Subcutaneous abdominal adipose tissue (tissue), 5 donors: ENCODE data around the gene CCNL1.

ENCODE experiments used
- H3K27ac ChIP-seq: one replicate; pipeline ENCODE4 v1.7.0; 2013; ENCODE audit warnings: low read depth, mild to moderate bottlenecking, inconsistent platforms, low read length, moderate library complexity
- H3K27me3 ChIP-seq, 5 donors: one replicate each; pipeline ENCODE4 v1.7.0; 2013; ENCODE audit warnings: low read length in 5 of 5, inconsistent platforms in 1 of 5; ENCODE audit not compliant: control insufficient read depth in 5 of 5, insufficient read depth in 4 of 5
- H3K36me3 ChIP-seq, 5 donors: one replicate each; pipeline ENCODE4 v1.7.0; 2013; ENCODE audit warnings: low read length in 5 of 5; ENCODE audit not compliant: control insufficient read depth in 5 of 5, insufficient read depth in 5 of 5
- H3K4me1 ChIP-seq, 5 donors: one replicate each; pipeline ENCODE4 v1.7.0; 2013; ENCODE audit warnings: low read length in 5 of 5, mild to moderate bottlenecking in 3 of 5, moderate library complexity in 1 of 5; ENCODE audit not compliant: control insufficient read depth in 5 of 5, insufficient read depth in 5 of 5
- H3K4me3 ChIP-seq, 5 donors: one replicate each; pipeline ENCODE4 v1.7.0; 2013; ENCODE audit warnings: low read length in 5 of 5, low read depth in 1 of 5
- H3K9ac ChIP-seq, 5 donors: one replicate each; pipeline ENCODE4 v1.7.0; 2013; ENCODE audit warnings: low read length in 5 of 5, mild to moderate bottlenecking in 4 of 5, moderate library complexity in 3 of 5
- H3K9me3 ChIP-seq, 5 donors: one replicate each; pipeline ENCODE4 v1.7.0; 2013; ENCODE audit warnings: low read length in 5 of 5; ENCODE audit not compliant: control insufficient read depth in 5 of 5
- donor health status: healthy.
- donor health status: healthy.
- donor health status: healthy.
- donor health status: healthy.
- donor health status: healthy.

Gene CCNL1

DNA sequence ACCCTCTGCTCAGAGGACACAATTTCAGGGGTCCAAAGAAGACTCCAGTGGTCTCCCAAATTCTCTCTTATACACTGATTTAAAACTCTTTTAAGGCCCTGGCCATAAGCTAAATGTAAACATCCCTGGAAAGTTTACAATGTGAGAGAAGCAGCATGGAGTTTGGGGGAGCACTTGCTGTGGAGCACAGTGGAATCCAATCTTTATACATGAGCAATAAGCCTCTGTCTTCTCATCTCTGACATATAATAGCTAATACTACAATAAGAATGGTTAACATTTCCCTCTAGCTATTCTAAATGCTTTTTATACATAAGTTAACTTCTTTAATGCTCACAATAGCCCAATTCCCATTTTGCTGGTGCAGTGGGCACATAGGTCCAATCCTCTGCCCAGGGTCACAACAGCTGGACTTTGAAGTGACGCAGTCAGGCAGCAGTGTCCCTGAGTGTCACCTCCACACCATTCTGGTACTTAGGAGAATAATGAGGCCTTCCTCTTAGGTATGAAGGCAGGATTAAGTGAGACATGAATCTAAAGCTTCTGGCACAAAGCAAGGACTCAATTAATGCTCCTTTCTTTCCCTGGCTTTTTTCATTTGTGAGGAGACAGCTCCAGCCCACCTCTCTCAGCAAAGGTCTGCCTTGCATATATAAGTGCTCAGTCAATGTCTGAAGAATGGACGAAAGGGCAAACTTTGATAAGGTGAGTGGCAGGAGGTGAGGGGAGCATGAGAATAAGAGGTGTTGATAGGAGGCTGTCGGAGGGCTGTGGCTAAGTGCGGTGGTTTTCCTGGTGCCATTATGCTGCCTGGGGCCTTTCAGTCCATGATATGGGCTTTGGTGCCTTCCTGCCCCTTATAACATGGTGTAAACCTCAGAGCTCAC lies 26.3 kb downstream of the CCNL1 start:
- H3K27ac ChIP-seq = peak overlapping the region; percentile 14
- H3K36me3 ChIP-seq = peaks cover 0 to 6% (median 0%) of the 10 kb centered on the region in 5 donors
- no peaks in the 10 kb centered on the region for H3K27me3 ChIP-seq
- H3K9ac ChIP-seq = no peak overlapping the region
- peaks cover 7 to 79% (median 53%) of the 10 kb centered on the region in 5 donors for H3K4me1 ChIP-seq
- H3K9me3 ChIP-seq = no peaks in the 10 kb centered on the region
- H3K4me3 ChIP-seq = no peak overlapping the region

DNA sequence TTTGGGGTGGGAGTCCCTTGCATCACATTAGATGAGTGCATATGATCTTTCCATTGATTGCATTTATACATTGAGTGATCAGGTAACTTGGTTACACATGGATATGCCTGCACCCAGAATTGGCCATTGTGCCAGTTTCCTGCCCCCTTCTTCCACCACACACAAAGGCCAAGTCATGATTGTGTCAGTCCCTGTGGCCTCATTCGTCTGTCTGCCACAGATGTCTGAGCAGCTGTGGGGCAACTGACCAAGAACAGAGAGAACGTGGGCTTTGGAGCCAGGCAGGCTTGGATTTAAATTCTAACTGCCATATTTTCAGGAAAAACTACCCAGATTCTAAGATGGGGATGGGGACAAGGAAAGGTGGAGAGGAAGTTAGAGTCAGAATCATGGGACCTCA lies 27.0 kb downstream of the CCNL1 start:
- Histone ChIP-seq H3K36me3 (no peaks in the 10 kb centered on the region), H3K27me3 (no peaks in the 10 kb centered on the region), H3K4me3 (no peak overlapping the region), H3K27ac (peak overlapping the region; percentile 14), H3K9me3 (no peaks in the 10 kb centered on the region), H3K9ac (no peak overlapping the region), H3K4me1 (peaks cover 9 to 83% (median 55%) of the 10 kb centered on the region in 5 donors)

DNA sequence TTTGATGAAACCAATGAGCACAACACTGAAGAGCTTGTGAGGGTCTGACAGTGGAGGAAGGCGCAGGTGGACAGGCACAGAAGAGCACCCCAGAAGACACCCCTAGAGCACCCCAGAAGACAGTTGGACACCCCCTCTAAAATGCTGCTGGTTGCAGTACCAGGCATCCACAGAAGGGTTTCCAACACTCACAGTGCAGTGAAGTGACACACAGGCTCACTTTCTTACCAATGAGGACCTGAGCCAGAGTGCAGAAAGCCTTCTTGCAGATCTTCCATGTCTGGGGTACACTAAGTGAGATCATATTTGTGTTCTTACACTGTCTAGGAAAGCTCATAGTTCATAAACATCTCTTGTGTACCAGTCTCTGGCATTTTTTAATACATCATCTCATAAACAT lies 27.6 kb downstream of the CCNL1 start:
- no peaks in the 10 kb centered on the region for H3K36me3 ChIP-seq
- H3K4me1 ChIP-seq = peaks cover 8 to 83% (median 56%) of the 10 kb centered on the region in 5 donors
- H3K27ac ChIP-seq = no peak overlapping the region
- no peaks in the 10 kb centered on the region for H3K9me3 ChIP-seq
- no peak overlapping the region for H3K4me3 ChIP-seq
- H3K27me3 ChIP-seq = no peaks in the 10 kb centered on the region
- H3K9ac ChIP-seq = no peak overlapping the region

DNA sequence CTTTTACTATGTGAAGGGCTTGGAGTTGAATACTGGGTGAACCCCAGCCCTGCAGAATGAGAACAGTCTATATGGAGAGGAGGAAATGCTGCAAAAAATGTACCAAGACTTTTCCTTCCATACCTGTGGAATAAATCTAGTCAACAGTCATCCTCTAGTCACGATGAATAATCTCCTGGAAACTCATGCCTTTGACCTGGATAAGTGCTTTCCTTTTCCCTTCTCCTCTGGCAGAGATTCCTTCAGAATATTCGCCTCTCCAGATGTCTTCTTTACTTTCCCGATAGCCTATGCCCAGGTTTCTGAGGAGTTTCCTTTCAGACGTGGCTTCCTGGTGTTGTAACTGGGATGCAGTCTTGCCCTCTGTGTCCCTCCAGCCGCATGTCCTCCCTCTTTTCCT lies 28.1 kb downstream of the CCNL1 start:
- Histone ChIP-seq H3K9ac (no peak overlapping the region), H3K4me1 (peaks cover 5 to 78% (median 51%) of the 10 kb centered on the region in 5 donors), H3K9me3 (no peaks in the 10 kb centered on the region), H3K27me3 (no peaks in the 10 kb centered on the region), H3K36me3 (no peaks in the 10 kb centered on the region), H3K4me3 (no peak overlapping the region), H3K27ac (no peak overlapping the region)

DNA sequence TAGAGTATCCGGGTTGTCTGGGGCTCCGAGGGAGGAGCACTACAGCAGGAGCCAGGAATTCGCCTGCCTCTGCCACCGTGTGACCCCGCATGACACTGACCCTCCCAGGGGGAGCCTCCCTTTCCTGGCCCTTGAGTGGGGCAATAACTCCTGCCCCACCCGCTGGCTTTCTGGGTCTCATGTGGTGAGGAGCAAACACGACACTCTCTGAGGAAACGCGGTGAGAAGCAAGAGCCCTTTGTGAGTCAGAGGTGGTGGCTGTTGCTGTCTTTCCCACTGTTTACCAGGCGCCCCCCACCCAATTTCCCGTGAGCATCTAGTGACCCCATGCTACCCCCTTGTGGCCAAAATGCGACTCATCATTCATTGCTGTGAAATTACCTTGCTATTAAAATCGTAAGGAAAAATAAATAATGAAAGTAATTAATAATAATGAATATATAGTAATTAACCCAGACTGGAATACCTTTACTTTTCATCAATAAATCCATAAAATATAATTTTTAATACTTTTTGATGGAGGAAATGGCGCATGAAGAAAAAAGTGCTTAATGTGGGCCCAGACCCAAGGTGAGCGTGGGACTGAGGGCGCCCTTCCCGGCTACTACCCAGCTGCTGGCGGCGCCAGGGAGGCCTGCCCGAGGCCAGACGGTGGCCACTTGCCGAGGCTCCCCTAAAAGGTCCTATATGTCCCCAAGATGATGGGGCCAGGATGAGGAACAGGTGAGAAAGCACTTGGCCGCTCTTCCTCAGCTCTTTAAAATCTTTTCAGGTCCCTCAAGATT lies 29.3 kb downstream of the CCNL1 start:
- H3K4me1 ChIP-seq = peaks cover 5 to 66% (median 46%) of the 10 kb centered on the region in 5 donors
- peak overlapping the region; percentile 21 to 41 (median 29) for H3K9ac ChIP-seq
- H3K4me3 ChIP-seq = peak overlapping the region in 4 of 5 donors; percentile 41 to 53 (median 46)

DNA sequence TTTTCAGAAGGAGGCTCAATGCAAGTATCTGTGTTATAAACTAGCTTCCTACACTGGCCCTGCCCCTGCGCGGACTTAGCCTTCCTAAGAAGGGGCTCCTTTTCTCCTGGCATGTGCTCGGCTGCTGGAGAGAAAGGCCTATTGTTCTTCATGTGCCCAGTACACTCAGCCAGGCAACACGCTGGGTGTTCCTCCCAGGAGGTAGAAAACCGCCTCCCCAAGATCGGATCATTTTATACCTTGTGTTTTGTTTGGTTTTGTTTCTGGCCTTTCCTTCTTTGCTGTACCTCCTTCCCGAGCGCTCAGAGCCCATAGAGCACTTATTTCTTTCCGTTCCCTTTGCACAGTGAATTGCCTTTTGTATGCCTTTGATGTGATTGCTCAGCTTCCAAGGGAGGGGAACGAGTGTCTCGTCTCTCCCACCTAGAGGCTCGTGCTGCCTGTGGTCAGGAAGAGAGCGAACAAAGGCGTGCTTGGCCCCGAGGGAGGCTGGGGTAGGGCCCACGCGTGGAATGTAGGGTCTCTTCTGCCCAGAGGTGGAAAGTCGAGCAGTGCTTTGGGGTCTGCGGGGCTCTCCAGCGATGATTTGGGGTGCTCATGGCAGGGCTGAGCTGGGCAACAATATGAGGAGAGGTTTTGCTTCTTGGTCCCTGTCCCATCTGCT lies 30.0 kb downstream of the CCNL1 start:
- Histone ChIP-seq H3K4me3 (peak overlapping the region in 4 of 5 donors; percentile 41 to 53 (median 46)), H3K9ac (peak overlapping the region in 2 of 5 donors; percentile 21 to 40), H3K4me1 (peaks cover 5 to 63% (median 46%) of the 10 kb centered on the region in 5 donors), H3K27me3 (no peaks in the 10 kb centered on the region), H3K27ac (peak overlapping the region; percentile 74), H3K9me3 (no peaks in the 10 kb centered on the region), H3K36me3 (no peaks in the 10 kb centered on the region)

More for the DNA sequence above, 29.3 kb downstream of the CCNL1 start:
- H3K36me3 ChIP-seq = no peaks in the 10 kb centered on the region
- H3K27me3 ChIP-seq = no peaks in the 10 kb centered on the region
- no peaks in the 10 kb centered on the region for H3K9me3 ChIP-seq
- H3K27ac ChIP-seq = peak overlapping the region; percentile 74

DNA sequence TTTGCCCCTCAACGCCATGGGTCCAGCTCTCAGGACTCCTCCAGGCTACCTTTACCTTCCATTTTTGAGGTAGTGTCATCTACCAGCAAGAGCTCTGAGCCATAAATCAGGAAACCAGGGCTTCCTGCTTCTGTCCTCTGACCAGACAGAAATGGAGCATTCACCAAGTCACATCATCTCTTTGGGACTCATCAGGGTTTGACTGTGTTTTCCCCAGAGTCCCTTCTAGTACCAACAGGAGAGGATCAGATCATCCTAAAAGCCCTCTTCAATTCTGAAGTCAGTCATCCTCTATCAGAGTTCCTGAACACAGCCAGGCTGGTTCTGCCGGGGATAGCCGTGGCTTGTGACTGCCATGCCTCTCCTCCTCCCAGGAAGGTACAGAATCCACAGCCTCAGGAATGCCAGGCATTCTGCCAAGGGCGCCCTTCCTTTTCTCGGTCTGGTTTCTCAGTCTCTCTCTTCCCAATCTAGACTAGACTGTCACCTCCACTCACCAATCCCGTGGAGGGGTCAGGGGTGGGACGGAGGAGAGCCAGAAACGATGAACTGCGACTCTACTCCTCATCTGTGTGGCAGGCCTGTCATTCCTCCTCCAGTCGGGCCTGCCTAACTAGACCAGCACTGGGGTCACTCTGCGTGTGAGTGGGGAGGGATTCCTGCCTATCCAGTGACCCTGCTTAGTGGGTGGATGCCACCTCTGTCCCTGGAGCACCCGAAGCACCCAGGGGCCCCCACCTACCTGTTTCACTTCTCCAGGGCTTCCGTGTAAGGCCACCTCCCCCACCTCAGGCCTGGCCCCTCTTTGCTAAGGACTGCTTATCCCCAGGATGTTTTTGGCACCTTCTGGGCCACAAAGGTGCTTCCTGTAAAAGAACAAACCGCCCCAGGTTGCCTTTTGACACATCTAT lies 30.9 kb downstream of the CCNL1 start:
- Histone ChIP-seq H3K9ac (no peak overlapping the region), H3K27me3 (no peaks in the 10 kb centered on the region), H3K36me3 (no peaks in the 10 kb centered on the region), H3K4me1 (peaks cover 5 to 56% (median 44%) of the 10 kb centered on the region in 5 donors), H3K27ac (peak overlapping the region; percentile 74), H3K9me3 (no peaks in the 10 kb centered on the region), H3K4me3 (no peak overlapping the region)

DNA sequence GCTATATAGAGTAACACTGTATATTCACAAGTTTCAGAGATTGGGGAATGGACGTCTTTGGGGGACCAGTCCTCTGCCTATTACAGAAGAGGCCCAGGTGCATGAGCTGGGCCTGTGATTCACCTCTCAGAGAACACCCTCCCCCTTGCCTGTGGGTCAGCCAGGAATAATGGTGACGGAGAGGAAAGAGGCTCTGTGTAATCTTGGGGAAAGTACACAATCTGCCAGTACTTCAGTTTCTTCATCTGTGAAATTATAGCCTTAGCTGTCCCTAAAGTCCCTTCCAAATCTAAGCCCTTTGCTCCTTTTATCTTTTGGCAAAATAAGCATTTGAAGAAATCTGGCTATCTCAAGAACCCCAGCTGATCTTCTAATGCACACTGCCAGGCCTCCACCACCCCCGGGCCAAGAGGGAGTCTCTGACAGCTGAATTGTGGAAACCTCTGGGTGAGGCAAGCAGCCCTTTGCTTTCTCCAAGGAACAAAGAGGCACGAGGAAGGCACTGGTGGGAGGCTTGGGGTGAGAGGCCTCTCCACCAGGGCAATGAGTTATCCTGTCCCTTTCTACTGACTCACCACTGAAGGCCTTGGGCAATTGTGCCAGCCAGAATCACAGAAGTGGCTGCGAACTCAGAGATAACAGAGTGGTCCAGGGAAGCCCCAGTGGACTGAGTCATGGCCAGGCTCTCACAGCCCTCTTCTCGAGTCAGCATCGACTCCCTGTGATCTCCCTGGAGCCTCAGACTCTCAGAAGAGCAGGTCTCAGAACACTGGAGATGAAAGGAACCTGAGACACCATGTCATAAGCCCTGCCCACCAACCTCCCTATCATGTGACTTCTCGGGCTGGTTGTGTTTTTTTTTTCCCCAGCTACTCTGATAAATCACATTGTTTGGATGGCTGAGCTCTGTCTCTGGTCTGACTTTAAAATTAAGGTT lies 31.8 kb downstream of the CCNL1 start:
- Histone ChIP-seq H3K4me3 (no peak overlapping the region), H3K4me1 (peaks cover 5 to 51% (median 40%) of the 10 kb centered on the region in 5 donors), H3K27ac (peak overlapping the region; percentile 74), H3K9ac (peak overlapping the region in 1 of 5 donors; percentile 47), H3K9me3 (no peaks in the 10 kb centered on the region), H3K36me3 (no peaks in the 10 kb centered on the region), H3K27me3 (no peaks in the 10 kb centered on the region)
